ENCODE data around the gene SLC9A3.

The SLC9A3 gene

DNA sequence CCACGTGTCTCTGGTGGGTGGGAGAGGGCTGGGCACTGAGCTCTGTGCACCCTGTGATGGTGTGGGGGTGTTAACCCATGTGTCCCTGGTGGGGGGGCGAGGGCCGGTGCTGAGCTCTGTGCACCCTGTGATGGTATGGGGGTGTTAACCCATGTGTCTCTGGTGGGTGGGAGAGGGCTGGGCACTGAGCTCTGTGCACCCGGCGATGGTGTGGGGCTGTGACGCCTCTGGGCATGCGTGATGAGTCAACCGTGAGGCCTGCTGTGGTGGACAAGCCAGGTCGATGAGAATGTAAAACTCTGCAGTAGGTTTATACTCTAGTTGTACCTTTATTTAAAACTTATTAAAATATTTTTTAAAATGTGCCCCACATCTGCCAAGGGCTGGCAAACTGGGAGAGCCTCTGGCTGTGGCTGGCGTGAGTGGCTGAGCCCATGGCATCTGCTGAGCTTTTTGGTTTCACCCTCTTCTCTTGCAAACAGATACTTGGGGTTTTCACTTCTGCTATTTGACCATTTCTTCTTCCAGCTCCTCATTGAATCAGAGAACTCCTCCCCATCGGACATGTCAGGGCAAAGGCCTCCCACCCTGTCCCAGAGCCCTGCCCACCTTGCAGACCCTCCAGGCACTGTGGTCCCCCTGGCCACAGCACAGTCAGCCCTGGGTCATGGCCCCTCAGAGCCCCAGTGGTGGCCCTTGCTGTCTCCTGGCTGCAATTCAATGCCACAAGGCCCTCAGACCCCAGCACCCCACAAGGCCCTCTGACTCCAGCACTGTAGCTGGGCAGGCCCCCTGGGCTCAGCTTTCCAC, 99.7 kb downstream of the SLC9A3 start:
- no peak for DNase-seq

DNA sequence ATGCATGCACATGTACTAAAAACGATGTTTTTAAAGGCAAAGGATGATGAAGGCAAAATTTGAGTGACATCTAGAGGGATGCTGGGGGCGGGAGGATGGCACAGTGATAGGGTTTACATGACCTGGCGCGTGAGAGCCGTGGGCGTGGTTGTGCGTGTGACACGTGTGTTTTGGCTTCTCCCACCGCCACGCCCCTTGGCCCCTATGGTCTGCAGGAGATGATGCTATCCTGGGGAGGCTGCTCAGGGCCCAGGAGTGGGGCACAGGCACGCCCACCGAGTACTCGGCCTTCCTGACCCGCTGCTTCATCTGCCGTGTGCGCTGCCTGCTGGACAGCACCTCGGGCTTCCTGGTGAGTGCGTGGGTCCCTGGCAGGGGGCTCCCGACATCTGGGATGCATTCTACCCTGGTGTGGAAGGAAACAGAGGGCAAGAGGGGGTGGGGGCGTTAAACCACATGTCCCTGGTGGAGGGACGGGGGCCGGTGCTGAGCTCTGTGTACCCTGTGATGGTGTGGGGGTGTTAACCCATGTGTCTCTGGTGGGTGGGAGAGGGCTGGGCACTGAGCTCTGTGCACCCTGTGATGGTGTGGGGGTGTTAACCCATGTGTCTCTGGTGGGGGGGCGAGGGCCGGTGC, 100.5 kb downstream of the SLC9A3 start:
- DNase-seq = no peak

DNA sequence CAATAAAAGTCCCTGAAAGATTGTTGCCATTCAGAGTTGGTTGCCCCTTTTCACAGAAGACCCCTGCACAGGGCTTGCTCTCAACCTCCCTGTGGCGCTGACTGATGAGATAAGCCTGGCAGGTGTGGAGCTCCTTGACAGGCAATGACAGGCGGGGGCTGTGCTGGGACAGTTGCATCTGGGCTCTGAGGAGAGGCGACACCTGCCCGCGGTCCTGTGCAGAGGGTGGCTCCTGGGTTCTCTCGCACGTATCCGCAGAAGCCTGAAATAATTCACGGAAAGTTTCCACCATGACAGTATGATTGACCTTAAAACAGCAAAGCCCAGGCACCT, 101.0 kb downstream of the SLC9A3 start:
- no peak for DNase-seq

DNA sequence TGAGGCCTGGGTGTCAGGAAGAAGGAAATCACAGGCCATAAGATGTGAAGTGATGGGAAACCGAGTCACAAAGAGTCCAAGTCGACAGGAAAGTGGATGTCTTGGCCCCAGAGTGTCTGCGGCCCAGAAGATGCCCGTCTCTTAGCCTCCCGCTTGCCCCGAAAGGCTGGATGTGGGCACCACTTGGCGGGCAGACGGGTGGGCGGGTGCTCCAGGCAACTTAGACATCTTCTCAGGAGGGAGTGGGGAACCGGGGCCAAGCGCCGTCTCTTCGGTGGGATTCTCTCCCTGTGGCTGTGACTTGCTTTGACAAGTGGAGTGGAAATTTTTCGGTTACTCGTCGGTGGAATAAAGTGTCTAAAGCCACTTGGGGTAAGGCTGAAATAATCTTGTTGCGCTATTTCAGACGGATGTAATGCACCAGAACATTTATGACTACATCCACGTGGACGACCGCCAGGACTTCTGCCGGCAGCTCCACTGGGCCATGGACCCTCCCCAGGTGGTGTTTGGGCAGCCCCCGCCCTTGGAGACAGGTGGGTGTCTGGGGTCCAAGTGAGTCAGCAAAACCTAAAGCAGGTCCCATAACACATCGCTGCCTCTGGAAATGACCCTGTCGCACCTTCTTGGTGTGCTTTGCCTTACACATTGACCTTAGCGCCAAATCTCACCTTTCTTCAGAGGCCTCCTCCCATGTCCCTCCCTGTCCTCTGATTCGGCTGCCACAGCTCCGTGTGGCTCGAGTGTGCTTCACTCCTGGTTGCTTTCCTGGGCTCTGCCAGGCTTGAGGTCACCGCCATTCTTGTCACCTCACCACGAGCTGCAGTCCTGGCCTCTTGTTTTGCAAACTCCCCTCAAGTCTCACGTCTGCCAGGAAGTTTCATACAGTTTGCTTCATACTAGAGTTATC, 101.7 kb downstream of the SLC9A3 start:
- DNase-seq = no peak

DNA sequence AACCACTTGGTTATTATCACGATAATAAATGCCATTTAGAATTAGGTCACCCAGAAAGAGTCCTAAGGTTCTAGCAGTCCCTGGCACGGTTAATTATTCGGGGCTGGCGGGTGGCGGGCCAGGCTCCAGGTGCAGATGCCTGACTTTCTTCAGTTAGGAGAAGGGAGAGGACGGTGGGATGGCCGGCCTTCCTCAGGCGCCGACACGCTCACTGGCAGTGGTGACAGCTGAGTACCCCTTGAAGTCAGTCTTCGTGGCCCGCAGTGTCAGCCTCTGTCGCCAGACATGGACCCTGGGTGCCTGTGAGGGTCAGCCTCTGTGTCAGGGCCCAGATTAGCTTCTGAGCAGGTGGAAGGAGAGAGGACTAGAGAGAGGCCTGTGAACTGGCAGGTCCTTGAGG, 102.3 kb downstream of the SLC9A3 start:
- no peak for DNase-seq

DNA sequence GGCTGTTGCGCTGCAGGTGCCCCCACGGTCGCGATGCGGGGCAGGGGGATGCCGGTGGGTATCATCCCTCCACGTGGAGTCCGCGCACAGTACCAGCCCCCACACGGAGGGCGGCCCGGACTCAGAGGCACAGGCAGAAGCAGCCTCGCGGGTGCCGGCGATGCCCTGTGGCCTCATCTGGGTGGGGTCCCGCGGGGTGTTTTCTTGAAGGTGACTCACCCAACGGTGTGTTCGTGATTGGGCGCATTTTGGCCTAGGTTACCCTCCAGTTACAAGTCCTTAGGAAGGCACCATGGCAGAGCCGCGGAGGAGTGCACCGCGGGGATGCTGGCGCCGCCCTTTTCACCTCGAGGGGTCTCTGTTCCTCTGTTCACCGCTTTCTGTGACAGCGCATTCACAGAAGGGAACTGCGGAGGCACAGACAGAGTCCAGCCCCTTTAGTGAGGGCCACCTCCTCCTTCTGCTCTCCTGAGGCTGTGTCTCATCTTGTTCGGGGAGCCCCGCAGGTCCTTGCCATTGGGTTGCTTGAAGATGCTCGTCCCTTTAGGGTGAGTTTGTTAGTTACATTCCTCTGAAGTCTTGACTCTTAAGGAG, 102.9 kb downstream of the SLC9A3 start:
- DNase-seq = no peak

DNA sequence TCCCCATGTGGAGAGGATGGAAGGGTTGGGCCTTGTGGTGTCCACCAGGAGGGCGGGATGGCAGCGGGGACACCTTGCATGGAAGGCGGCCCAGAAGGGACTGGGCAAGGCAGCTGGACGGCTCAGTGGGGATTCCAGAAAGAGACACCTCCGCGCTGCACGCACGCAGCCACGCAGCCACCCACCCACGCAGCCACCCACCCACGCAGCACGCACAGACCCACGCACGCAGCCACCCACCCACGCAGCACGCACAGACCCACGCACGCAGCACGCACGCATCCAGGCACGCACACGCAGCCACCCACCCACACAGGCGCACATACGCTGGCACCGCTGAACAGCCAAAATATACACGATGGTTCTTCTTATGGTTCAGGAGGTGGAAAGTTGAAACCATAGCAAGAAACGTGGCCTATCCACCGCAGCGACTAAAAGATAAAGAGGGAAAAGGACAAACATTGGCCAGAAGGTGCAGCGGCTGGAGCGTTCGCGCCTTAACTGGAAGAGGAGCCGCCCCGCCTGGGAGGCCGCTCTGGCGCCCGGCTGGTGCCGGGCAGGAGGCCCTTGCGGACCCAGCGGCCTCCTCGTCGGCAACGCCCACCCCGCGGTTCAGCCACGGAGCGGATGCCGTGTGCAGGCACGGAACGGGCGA, 103.5 kb downstream of the SLC9A3 start:
- no peak for DNase-seq
